DOHH2 (cell line): ENCODE data around the gene ITPA.

Source experiments
- CTCF ChIP-seq: fragments of 200-600 bp; sonication (generic); IDR thresholded peaks from one replicate; pipeline ENCODE4 v1.5.1; 2014; ENCODE audit warnings: antibody characterized with exemption, mild to moderate bottlenecking, low read depth, low read length; ENCODE audit not compliant: poor library complexity, severe bottlenecking
- EZH2phosphoT487 ChIP-seq: fragments of 200-600 bp; sonication (generic); IDR thresholded peaks from 2 replicates; pipeline ENCODE4 v1.6.1; 2017; ENCODE audit warnings: borderline replicate concordance, mild to moderate bottlenecking, antibody characterized with exemption, low read length, moderate library complexity, mixed read lengths

DNA sequence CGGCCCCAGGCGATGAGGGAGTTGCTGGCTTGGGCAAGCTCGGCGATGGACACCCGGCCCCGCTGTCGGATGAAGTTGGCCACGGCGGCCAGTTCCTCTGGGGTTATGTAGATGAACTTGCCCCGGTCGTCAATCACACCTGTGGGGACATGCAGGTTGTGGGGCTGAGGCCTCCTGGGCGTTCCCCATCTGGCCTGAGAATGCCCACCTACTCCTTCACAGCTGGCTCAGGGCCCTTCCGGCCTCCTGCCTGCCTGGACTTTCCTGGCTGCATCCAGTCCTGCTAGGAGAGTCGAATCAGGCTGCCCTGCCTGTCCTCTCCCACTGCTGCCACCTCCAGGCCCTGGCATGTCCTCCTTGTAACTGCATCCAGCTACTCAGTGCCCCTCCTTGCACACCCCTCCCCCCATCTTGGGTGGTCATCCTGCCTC, 18.6 kb upstream of the ITPA start:
- TF ChIP-seq CTCF (no peak), EZH2phosphoT487 (no peak)
